ENCODE results near the gene STK32B.

STK32B gene

DNA sequence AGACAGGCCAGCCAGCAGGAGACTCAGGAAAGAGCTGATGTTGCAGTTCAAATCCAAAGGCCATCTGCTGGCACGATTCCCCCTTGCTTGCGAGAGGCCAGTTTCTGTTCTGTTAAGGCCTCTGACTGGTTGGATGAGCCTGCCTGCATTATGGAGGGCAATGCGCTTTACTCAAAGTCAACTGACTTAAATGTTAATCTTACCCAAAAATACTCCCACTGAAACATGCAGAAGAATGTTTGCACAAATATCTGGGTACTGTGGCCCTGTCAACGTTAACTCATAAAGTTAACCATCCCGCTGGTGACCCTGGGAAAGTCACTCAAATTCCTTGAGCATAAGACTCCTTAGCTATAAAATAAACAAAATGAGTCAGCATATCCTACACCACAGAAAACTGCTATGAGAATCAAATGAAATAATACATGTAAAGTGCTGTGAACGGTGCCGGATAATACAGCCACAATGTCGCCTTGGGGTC is 330.7 kb downstream of the STK32B start:
- TF ChIP-seq GATA2 (IDR thresholded peaks at IDR 0.05; ENCODE audit: low read depth, low read length) (no peak), GATA3 (IDR thresholded peaks at IDR 0.05; ENCODE audit: low read depth, low read length) (no peak)

DNA sequence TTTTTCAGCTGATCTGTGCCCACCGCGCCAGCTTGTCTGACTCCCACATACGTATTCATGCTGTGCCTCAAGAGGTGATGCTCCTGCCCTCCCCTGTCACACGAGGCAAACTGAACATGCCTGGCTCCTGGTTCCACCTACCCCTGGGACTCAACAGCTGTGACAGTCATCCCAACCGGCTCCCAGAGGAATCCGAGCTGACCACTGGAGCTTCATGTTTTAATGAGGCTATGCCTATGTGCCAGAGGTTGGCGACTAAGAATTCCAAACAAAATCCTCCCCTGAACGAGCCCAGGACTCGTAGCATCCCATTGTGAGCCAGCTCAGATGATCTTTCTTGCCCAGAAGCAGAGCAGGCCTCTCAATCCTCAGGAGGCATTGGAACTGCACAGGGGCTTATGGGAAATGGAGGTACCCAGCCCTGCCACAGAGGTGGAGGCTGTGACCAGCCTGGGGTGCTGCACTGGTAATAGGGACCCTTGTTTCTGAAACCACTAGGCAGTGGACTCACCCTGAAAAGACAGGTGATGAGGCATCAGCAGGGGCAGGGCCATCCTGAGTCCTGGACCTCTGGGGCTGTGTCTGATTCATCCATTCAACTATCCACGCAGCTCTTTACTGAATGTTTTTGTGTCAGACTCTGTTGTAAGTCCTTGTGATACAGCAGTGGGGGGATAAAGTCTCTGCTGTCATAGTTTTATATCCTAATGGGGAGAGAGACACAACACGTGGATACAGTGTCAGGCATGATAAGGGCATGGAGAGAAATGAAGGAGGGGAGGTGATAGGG is 332.1 kb downstream of the STK32B start:
- TF ChIP-seq GATA2 (IDR thresholded peaks at IDR 0.05; ENCODE audit: low read depth, low read length) (no peak), GATA3 (IDR thresholded peaks at IDR 0.05; ENCODE audit: low read depth, low read length) (no peak)

DNA sequence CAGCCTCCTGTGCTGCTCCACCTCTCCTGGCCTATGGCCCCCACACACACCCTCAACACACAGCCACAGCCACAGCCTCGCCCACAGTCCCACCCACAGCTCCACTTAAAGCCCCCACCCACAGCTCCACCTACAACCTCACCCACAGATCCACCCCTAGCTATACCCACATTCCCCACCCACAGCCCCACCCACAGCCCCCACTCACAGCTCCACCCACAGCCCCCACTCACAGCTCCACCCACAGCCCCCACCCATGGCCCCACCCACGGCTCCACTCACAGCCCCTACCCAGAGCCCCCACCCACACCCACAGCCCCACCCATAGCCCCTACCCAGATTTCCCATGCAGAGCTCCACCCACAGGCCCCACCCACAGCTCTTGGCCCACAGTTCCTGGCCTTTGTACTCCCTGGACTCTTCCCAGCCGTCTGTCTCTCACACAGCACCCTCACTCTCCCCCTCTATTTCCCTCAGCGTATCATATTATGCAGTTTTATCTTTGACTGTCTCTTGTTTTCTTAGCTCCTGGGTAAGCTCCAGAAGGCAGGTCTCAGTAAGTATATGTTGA is 334.5 kb downstream of the STK32B start:
- TF ChIP-seq GATA2 (IDR thresholded peaks at IDR 0.05; ENCODE audit: low read depth, low read length) = no peak
- no peak for TF ChIP-seq GATA3 (IDR thresholded peaks at IDR 0.05; ENCODE audit: low read depth, low read length)

DNA sequence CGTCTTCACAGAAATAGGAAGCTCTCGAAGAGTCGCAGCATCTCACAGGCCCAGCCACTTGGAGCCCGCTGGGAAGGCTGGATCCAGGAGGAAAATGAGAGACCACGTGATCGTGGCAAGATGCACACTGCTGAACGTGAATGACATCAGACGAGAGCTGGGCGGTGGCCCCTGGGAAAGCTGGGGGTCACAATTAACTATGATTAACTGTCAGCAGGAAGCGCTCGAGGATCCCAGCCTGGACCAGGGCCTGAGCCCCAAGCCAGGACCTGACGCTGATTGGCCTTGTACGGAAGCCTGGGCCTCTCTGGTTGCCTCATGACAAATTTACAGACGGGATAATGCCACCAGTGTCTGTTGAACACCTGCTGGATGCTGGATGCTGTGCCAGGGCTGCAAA is 335.6 kb downstream of the STK32B start:
- TF ChIP-seq GATA3 (IDR thresholded peaks at IDR 0.05; ENCODE audit: low read depth, low read length) (no peak), GATA2 (IDR thresholded peaks at IDR 0.05; ENCODE audit: low read depth, low read length) (no peak)

DNA sequence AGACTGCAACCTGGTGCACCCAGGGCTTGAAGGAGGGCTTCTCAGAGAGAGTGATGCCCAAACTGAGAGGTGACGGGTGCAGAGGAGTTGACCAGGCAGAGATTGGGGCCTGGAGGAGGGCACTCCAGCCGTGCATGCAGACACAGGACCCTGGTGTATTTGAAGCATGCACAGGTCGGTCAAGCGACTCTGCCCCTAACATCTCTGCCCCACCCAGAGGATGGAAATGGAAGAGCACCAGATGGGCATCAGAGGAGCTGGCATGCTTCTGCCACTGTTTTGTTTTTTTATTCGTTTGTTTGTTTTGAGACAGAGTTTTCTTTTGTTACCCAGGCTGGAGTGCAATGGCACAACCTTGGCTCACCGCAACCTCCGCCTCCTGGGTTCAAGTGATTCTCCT is 336.2 kb downstream of the STK32B start:
- no peak for TF ChIP-seq GATA3 (IDR thresholded peaks at IDR 0.05; ENCODE audit: low read depth, low read length)

DNA sequence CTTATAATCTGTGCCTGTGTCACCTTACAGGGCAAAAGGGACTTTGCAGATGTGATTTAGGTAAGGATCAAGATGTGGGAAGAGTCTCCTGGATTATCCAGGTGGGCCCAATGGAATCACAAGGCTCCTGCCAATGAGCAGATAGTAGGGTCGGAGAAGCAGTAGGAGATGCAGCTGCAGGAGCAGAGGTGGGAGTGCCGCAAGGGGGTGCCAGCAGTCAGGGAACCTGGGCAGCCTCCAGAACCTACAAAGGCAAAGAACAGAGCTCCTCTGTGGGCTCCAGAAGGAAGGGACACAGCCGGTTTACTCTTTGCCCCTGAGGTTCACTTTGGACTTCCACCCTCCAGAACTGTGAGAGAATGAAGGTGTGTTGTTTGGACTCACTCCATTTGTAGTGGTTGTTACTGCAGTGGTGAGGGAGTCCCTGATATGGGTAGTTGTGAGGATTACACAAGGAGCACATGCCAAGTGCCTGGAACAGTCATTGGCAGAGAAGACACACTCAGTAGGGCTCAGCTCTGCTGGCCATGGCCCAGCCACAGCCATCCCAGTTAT is 338.6 kb downstream of the STK32B start:
- TF ChIP-seq GATA3 (IDR thresholded peaks at IDR 0.05; ENCODE audit: low read depth, low read length) = no peak
- TF ChIP-seq GATA2 (IDR thresholded peaks at IDR 0.05; ENCODE audit: low read depth, low read length) = no peak

DNA sequence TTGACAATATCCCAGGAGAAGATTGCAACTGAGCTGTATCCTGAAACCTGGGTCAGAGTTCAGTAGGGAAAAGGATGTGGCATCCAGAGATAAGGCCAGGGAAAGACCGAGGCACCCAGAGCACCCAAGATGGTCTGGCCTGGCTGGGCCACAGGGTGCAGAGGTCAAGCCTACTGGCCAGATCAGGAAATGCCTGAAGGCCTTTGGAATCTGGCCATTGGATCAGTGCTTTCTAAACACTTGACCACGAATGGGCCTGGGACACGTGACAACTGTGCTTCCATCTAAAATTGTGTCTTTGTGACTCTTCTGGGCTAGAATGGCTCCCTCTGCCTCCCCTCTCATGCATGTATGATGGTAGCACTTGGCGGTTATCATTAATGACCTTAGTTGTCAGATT is 340.2 kb downstream of the STK32B start:
- TF ChIP-seq GATA2 (IDR thresholded peaks at IDR 0.05; ENCODE audit: low read depth, low read length) (no peak), GATA3 (IDR thresholded peaks at IDR 0.05; ENCODE audit: low read depth, low read length) (no peak)

DNA sequence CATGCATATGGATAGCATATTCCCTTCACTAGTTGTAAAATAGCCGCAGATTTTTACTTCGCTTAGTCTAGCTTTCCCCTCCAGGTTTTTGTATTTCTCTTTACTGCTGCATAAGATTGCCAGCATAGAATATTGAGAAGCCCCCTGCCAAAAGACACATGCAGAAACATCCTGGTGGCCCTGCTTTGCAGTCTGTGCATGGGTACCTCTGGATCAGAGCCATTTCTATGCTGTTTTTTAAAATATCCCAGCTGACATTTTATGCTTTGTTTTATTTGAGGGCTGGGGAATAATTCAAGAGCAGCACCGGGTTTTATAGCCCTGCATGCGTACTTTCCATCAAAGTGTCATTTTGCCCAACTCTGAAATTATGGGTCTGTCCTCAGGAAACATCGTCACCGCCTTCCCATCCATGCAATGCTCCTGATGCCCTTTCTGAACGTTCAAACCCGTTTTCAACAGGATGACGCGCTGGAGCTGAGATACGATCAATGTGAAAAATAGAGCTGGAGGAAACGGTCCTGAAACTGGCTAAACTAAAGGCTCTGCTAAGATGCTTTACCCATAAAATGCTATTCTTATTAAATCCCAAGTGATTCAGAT is 342.7 kb downstream of the STK32B start:
- no peak for TF ChIP-seq GATA2 (IDR thresholded peaks at IDR 0.05; ENCODE audit: low read depth, low read length)
- TF ChIP-seq GATA3 (IDR thresholded peaks at IDR 0.05; ENCODE audit: low read depth, low read length) = no peak

DNA sequence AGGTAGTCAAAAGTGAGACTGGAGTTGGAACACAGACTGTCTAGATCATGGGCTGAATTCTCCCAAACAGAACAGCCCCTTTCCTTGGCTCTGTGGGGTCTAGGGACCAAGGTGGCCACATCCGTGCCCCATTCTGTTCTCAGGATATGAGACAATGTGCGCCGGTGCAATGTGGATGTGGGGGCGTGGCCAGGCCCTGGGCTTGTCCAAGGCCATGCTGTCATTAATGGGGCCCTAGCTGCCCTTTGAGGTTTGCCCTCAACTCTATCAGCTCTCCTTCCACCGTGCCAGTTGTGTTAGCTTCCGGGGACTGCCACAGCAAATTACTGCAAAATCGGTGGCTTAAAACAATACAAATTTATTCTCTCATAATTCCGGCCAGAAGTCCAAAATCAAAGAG is 344.5 kb downstream of the STK32B start:
- no peak for TF ChIP-seq GATA3 (IDR thresholded peaks at IDR 0.05; ENCODE audit: low read depth, low read length)
- TF ChIP-seq GATA2 (IDR thresholded peaks at IDR 0.05; ENCODE audit: low read depth, low read length) = no peak

DNA sequence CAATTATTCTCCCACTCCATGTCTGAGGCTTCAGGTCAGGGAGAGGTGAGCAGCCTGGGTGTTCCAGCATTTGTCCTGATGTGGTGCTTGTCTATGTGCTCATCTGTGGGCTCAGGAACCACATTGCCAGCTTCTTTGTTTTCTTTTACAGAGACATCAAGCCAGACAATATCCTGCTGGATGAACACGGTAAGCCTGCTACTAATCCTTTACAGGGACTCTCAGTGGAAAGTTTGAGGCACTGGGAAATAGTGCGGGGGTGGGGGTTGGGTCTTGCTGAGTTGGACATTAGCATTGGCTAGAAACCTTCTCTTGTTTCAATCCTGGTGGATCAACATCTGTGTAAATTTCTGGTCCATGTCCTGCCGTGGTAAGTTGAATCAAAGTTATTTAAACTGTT is 346.8 kb downstream of the STK32B start:
- no peak for TF ChIP-seq GATA2 (IDR thresholded peaks at IDR 0.05; ENCODE audit: low read depth, low read length)
- TF ChIP-seq GATA3 (IDR thresholded peaks at IDR 0.05; ENCODE audit: low read depth, low read length) = no peak

DNA sequence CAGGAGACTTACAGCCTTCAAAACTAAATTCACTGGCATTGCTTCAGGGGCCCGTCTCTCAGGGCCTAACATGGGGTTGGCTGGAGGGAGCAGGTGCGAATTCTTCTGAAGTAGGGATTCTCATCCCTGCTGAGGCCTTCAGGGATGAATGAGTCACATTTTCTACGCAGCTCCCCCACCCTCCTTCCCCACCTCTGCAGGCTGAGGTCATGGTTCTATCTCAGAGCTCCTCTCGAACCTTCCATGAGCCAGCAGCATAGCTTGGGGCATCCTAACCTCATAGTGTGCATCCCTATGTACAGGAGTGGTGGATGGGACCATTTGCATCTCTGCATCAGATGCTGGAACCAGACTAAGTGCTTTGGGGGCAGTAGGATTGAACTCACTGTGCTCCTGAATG is 347.8 kb downstream of the STK32B start:
- no peak for TF ChIP-seq GATA3 (IDR thresholded peaks at IDR 0.05; ENCODE audit: low read depth, low read length)
- no peak for TF ChIP-seq GATA2 (IDR thresholded peaks at IDR 0.05; ENCODE audit: low read depth, low read length)

DNA sequence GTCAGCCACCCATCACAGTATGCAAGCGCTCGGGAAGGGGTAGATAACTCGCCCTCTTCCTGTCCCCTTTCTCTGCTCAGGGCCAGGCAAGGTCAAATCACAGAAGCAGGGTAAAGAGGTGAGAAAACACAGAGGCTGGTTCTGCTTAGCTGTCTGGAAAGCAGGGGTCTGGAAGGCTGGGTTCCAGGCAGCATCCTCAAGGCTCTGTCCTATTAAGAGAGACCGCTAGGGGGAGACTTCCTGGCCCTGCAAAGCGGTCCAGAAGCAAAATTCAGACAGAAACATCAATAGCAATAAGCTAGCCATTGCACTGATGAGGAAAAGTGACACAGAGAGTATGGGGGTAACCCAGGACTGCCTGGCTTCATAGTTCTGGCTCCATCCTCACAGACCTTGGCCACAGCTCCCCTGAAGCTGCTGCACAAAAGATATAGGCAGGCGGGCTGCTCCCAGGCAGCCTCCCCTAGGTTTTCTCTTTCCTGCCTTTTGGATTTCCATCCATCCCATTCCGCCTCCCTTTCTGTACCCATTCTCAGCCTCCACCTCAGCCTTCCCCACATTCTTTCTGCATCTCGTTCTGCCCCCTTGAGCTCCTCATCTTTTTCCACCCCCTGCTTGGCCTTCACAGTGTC is 348.6 kb downstream of the STK32B start:
- TF ChIP-seq GATA2 (IDR thresholded peaks at IDR 0.05; ENCODE audit: low read depth, low read length) (no peak), GATA3 (IDR thresholded peaks at IDR 0.05; ENCODE audit: low read depth, low read length) (no peak)

DNA sequence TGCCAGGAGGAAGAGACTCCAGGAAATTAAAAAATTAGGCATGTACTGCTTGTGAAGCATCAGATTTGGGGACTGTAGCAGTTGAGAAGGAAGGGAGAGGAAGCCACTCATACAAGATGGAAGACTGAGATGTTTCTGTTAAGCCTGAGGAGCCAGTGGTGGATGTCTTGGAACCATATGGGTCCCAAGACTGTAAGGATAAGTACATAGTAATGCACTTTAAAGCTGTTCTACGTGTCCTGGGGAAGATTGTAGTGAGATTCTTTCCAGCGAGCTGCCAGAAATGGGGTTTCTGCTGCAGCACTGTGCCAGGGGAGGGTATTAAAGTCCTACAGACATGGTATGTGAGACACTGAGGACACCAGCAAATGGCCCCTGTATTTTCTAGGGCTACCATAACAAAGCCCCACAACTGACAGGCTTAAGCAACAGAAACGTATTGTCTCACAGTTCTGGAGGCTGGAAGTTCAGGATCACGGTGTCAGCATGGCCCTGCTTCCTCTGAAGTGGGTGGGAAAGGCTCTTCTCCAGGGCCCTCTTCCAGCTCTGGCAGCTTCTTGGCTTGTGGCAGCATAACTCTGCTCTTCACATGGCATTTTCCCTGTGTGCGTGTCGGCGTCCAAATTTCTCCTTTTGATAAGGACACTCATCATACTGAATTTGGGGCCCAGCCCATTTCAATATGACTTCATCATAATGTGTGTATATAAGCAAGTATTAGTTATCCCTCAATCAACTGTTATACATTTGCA is 352.6 kb downstream of the STK32B start:
- TF ChIP-seq GATA2 (IDR thresholded peaks at IDR 0.05; ENCODE audit: low read depth, low read length) (no peak), GATA3 (IDR thresholded peaks at IDR 0.05; ENCODE audit: low read depth, low read length) (no peak)

DNA sequence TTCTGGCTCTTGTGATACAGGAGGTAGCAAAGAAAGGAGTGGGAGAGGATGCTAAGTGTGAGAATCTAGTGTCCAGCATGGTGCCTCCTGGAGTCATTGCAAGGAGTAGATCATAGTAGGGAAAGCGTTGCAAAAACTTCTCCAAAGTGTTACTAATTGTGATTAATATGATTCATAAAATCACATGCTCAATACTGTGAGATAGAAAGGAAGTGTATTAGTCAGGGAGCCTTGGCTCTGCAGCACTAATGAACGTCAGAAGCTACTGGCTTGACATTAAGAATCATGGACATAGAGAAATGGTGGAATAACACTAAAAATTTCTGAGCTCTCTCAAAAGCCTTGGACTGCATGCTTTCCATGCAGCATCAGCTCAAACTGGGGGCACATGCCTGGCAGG is 358.0 kb downstream of the STK32B start:
- TF ChIP-seq GATA2 (IDR thresholded peaks at IDR 0.05; ENCODE audit: low read depth, low read length) (no peak), GATA3 (IDR thresholded peaks at IDR 0.05; ENCODE audit: low read depth, low read length) (no peak)

All from SH-SY5Y (cell line).